AG04450 (cell line): Measurements from ENCODE around the gene CERS6. TPM values are rescaled to one million over a fixed set of nuclear protein-coding genes. Genes with fewer than 3 reads are reported as not detected.

ENCODE experiments used
- CTCF ChIA-PET: fragments of 300-600, 350-600 bp; formaldehyde crosslinking; extraction: SDS; loops from one replicate; lab custom pipeline; 2022; ENCODE audit warnings: antibody characterized with exemption, inconsistent platforms; lab: Charles Lee
- POLR2A ChIA-PET: fragments of 350-600 bp; formaldehyde crosslinking; extraction: SDS; loops from one replicate; lab custom pipeline; 2021; ENCODE audit warnings: antibody characterized with exemption, inconsistent platforms; lab: Yijun Ruan, JAX
- DNase-seq: peaks from one replicate; pipeline ENCODE4 v3.0.0-alpha.2; 2011; ENCODE audit warnings: low read depth, low spot score
- H3K27ac ChIP-seq: one replicate; pipeline ENCODE4 v1.5.1; 2012; ENCODE audit warnings: low read depth, low read length, control low read depth
- H3K27me3 ChIP-seq: one replicate; pipeline ENCODE4 v1.6.0; 2012; ENCODE audit warnings: low read length; ENCODE audit not compliant: control insufficient read depth, insufficient read depth
- H3K4me3 ChIP-seq: 2 replicates; pipeline ENCODE4 v1.5.1; 2011; ENCODE audit warnings: mild to moderate bottlenecking, low read depth, low read length, control low read depth
- H3K9me3 ChIP-seq: 2 replicates; pipeline ENCODE4 v1.5.1; 2012; ENCODE audit warnings: low read length; ENCODE audit not compliant: control insufficient read depth, insufficient read depth
- CTCF ChIP-seq: IDR thresholded peaks from 2 replicates; pipeline ENCODE4 v1.5.1; 2011; ENCODE audit warnings: low read depth, low read length, control low read depth, inconsistent platforms
- polyA plus RNA-seq: library from polyadenylated mRNA; depleted of rRNA; stranded (reverse); fragments of >200 nt; gene quantifications from 2 replicates; pipeline ENCODE4 v1.2.3, GENCODE V29; 2011

Gene CERS6
- polyA plus RNA-seq, 1 experiment = 6.2 TPM

GRCh38 chr2:168683996-168684395, 227.9 kb downstream of the CERS6 start:
- Histone ChIP-seq H3K27ac (no peak overlapping the region), H3K27me3 (no peaks in the 10 kb centered on the region), H3K4me3 (no peak overlapping the region), H3K9me3 (no peaks in the 10 kb centered on the region)
- CTCF ChIA-PET = no interaction called here
- DNase-seq = no peak
- TF ChIP-seq CTCF = no peak
- POLR2A ChIA-PET = no interaction called here

- CTCF ChIA-PET = interaction anchor here (3.9 kb wide), 1 partner anchor 338 kb away, joined by 40 read pairs; no protein-coding TSS in a partner anchor
- Histone ChIP-seq H3K27ac (no peak overlapping the region), H3K9me3 (no peaks in the 10 kb centered on the region), H3K4me3 (no peak overlapping the region), H3K27me3 (no peaks in the 10 kb centered on the region)
- TF ChIP-seq CTCF = no peak
- POLR2A ChIA-PET = no interaction called here
- DNase-seq = no peak
These were observed 229.0 kb downstream of the CERS6 start for GRCh38 chr2:168684921-168685599.

- ChIA-PET CTCF (interaction anchor here (0.7 to 3.9 kb wide), 4 partner anchors 14 to 342 kb away, joined by 3 to 40 read pairs (median 7); no protein-coding TSS in a partner anchor), POLR2A (no interaction called here)
- Histone ChIP-seq H3K27me3 (no peaks in the 10 kb centered on the region), H3K9me3 (no peaks in the 10 kb centered on the region), H3K4me3 (no peak overlapping the region), H3K27ac (no peak overlapping the region)
- DNase-seq = no peak
- TF ChIP-seq CTCF = no peak
These were observed 229.8 kb downstream of the CERS6 start for GRCh38 chr2:168685600-168686451.

- peak overlapping the region; percentile 32 for H3K27ac ChIP-seq
These were observed 230.6 kb downstream of the CERS6 start for GRCh38 chr2:168686452-168687191.

More at GRCh38 chr2:168686452-168687191, 230.6 kb downstream of the CERS6 start:
- ChIA-PET CTCF (interaction anchor here (0.7 to 3.9 kb wide), 5 partner anchors 14 to 342 kb away, joined by 3 to 40 read pairs (median 5); no protein-coding TSS in a partner anchor), POLR2A (interaction anchor here (0.5 kb wide), 1 partner anchor 77 kb away, joined by 3 read pairs; no protein-coding TSS in a partner anchor)
- no peaks in the 10 kb centered on the region for H3K9me3 ChIP-seq
- TF ChIP-seq CTCF = no peak
- no peak overlapping the region for H3K4me3 ChIP-seq
- H3K27me3 ChIP-seq = no peaks in the 10 kb centered on the region
- no peak for DNase-seq
